ENCODE measurements around the gene CDH1. TPM values are rescaled to one million over a fixed set of nuclear protein-coding genes. Genes with fewer than 3 reads are reported as not detected.
A peak's percentile ranks its signal among the peaks of the same experiment; 100 is the strongest.

The CDH1 gene
- total RNA-seq, 1 donor, result under 0.01 TPM

DNA sequence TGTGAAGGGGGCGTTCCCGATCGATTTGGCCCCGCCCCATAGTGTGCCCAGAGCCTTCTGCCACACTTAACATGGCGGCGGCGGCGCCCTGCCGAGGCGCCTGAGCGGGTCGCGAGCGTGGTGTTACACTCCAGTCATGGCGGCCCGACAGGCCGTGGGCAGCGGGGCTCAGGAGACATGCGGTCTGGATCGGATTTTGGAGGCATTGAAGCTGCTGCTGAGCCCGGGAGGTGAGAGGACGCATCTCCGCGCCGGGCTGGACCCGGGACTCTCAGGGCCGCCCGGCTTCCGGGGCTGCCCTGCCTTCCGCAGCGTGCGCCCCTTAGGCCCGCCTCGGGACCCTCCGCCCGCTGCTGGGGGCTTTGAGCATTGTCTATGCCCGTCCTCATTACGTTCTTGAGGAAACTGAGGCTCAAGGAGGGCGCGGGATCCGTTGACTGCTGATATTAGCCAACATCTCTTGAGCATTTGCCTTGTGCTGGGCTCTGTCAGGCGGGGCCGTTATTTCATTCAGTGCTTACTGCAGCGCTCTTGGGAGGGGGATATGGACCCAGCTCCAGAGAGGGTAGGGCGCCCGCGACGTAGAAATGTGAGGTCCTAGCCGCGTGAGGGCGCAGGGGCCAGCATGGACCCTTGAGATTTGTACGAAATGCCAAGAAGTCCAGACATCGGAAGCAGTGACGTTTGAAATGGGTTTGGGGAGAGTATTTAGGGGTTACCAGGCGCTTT is 106.6 kb downstream of the CDH1 start, which contains the start of gene TANGO6:
TSS of gene TANGO6 (plus strand) at position 50 of the 729 bp plus-strand sequence. CDS start at position 137, 87 bp downstream.
- TF ChIP-seq, protein P1, sequence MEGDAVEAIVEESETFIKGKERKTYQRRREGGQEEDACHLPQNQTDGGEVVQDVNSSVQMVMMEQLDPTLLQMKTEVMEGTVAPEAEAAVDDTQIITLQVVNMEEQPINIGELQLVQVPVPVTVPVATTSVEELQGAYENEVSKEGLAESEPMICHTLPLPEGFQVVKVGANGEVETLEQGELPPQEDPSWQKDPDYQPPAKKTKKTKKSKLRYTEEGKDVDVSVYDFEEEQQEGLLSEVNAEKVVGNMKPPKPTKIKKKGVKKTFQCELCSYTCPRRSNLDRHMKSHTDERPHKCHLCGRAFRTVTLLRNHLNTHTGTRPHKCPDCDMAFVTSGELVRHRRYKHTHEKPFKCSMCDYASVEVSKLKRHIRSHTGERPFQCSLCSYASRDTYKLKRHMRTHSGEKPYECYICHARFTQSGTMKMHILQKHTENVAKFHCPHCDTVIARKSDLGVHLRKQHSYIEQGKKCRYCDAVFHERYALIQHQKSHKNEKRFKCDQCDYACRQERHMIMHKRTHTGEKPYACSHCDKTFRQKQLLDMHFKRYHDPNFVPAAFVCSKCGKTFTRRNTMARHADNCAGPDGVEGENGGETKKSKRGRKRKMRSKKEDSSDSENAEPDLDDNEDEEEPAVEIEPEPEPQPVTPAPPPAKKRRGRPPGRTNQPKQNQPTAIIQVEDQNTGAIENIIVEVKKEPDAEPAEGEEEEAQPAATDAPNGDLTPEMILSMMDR (IDR thresholded peaks at IDR 0.05; ENCODE audit: insufficient read depth, low read depth, low read length), result peak; percentile 37
- peak; percentile 67 for DNase-seq (ENCODE audit: low read depth)
- peak within 1 kb of the TSS; percentile 84 for H3K4me3 ChIP-seq (ENCODE audit: low read depth, low read length)

DNA sequence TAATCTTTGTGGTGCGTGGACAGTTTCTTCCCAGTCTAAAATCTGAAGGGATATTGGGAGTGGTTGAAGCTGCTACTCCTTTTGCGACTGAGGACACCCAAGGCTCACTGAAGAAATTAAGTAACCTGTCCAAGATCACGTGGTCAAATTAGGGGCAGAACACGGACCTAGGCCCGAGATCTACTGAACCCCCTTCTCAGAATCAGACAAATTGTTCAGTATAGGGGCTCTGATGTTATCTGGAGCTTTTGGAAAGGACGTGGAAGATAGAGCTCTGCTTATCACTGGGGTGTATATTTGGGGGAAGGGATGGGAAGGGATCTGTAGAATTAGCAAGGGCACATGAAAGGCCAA is 107.1 kb downstream of the CDH1 start:
- no peak for DNase-seq (ENCODE audit: low read depth)
- peak overlapping the region; percentile 84 for H3K4me3 ChIP-seq (ENCODE audit: low read depth, low read length)
- TF ChIP-seq, protein P1 (IDR thresholded peaks at IDR 0.05; ENCODE audit: insufficient read depth, low read depth, low read length), result no peak

DNA sequence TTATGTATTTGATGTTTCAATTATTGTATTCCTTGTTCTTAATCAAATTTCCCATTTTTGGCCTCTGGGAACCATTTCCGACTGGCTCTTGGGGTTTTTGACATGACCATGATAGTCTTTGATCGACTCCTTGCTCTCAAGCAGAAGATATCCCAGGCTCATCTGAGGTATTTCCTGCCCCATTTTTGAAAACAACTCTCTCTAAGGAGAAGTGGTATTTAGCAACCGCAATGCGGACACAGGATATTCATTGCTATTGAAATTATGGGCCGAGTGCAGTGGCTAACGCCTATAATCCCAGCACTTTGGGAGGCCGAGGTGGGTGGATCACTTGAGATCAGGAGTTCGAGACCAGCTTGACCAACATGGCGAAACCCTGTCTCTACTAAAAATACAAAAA is 111.7 kb downstream of the CDH1 start:
- no peak overlapping the region for H3K4me3 ChIP-seq (ENCODE audit: low read depth, low read length)
- TF ChIP-seq, protein P1 (IDR thresholded peaks at IDR 0.05; ENCODE audit: insufficient read depth, low read depth, low read length), result no peak
- DNase-seq (ENCODE audit: low read depth), result no peak

DNA sequence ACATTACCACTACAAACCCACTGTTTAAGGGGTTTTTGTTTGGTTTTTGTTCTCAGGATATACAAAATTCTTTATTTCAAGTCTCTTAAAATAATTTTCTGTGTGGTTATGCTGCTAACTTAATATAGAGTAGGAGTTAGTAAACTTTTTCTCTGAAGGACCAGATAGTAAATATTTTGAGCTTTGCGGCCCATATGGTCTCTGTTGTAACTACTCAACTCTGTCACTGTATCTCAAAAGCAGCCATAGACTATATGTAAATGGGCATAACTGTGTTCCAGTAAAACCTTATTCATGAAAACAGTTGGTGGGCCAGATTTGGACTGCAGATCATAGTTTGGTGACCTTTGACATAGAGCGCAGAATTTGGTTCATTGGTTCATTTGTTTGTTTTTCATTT is 113.4 kb downstream of the CDH1 start:
- TF ChIP-seq, protein P1 (IDR thresholded peaks at IDR 0.05; ENCODE audit: insufficient read depth, low read depth, low read length), result no peak
- no peak overlapping the region for H3K4me3 ChIP-seq (ENCODE audit: low read depth, low read length)
- peak; percentile 10 for DNase-seq (ENCODE audit: low read depth)

DNA sequence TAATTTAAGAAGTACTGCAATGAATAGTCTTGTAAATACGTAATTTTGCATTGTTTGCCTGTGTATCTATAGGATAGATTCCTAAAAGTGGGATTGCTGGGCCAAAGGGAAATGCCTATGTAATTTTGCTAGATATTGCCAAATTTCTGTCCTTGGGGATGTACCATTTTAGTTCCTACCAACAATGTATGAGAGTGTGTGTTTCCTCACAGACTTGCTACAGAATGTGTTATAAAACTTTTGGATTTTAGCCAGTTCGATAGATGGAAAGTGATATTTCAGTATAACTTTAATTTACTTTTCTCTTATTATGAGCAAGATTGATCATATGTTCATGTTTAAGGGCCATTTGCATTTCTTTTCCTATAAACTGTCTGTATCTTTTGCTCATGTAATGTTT is 114.5 kb downstream of the CDH1 start:
- DNase-seq (ENCODE audit: low read depth), result no peak
- TF ChIP-seq, protein P1 (IDR thresholded peaks at IDR 0.05; ENCODE audit: insufficient read depth, low read depth, low read length), result no peak
- no peak overlapping the region for H3K4me3 ChIP-seq (ENCODE audit: low read depth, low read length)

DNA sequence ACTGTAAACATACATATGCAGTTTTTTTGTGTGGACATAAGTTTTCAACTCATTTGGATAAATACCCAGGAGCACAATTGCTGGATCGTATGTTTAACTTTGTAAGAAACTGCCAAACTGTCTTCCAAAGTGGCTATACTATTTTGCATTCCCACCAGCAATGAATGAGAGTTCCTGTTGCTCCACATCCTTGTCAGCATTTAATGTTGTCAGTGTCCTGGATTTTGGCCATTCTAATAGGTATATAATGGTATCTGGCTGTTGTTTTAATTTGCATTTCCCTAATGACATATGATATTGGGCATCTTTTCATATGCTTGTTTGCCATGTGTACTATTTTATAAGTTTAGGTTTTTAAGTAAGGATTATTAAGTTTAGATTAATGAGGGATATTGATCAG is 120.4 kb downstream of the CDH1 start:
- TF ChIP-seq, protein P1 (IDR thresholded peaks at IDR 0.05; ENCODE audit: insufficient read depth, low read depth, low read length), result no peak
- no peak overlapping the region for H3K4me3 ChIP-seq (ENCODE audit: low read depth, low read length)
- no peak for DNase-seq (ENCODE audit: low read depth)

DNA sequence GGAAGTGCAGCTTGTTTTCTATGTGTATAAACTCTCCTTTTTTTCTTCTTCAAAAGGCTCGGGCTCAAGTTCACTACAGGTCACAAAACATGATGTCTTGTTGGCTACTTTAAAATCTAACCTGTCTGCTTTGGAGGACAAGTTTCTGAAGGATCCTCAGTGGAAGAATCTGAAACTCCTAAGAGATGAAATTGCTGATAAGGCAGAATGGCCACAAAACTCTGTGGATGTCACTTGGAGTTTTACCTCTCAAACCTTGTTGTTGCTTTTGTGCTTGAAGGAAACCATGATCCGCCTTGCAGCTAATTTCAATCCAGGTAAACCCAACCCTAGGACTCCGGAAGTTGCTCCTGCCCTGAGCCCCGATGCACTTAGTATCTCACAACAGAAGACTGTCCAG is 122.7 kb downstream of the CDH1 start:
- H3K4me3 ChIP-seq (ENCODE audit: low read depth, low read length), result no peak overlapping the region
- TF ChIP-seq, protein P1 (IDR thresholded peaks at IDR 0.05; ENCODE audit: insufficient read depth, low read depth, low read length), result no peak
- no peak for DNase-seq (ENCODE audit: low read depth)

Measured in fibroblast of villous mesenchyme (primary cell).